ENCODE data around the gene TICRR.

TICRR gene

DNA sequence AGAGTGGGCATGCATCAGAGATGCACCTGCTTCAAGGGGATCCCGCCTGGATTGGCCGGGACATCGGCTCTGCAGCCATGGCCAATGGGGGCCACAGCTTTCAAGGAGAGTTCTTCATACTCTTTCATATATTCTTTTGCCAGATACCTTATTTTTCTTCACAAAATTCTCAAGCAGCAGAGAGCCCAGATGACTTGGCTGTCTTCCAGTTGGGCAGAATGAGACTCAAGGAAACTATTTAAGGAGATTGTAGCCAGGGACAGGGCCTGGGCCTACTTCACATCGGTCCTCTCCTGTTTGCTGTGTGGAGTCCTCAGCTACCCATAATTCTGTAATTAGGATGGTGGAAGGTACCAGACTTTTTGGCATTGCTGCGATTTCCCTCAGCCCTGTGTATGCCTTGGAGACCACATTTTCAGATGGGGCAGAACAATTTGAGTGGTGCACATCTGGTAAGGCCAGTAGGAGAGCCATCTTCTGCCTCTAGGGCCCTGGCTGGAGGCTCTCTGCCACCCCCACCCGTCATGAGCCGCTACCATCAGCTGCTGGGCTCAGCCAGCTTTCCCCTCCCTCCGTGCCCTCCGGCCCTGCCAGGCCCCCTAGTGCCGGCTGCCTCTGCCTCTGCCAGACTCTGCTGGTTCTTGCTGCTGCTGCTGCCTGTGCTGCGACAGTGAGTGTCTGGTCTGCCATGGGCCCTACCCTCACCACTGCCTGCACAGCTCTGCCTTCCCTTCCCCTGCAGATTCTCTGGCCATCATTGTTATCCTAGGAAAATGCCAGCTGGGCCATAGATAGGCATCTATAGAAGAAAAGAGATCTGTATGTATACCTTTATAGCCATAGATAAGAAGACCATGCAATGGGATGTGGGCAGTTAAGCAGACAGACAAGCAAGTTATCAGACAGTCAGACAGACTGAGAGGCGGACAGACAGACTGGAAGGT is 97.2 kb downstream of the TICRR start:
- DNase-seq (ENCODE audit: low spot score), result no peak

DNA sequence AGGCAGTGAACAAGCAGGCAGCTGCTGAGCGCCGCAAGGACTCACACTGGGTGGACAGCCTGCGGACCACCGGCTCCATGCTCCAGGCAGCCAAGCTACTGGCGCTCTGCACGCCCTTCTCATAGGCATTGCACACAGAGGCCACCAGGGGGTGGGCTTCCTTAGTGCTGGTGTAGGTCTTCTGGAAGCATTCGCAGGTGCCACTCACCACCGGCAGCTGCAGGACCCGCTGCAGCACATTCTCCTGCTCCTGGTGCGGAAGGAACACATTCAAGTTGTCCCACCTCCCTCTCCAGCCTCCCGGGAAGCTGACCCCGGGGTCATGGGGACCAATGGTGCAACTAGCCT is 97.9 kb downstream of the TICRR start:
- DNase-seq (ENCODE audit: low spot score), result peak; percentile 15

DNA sequence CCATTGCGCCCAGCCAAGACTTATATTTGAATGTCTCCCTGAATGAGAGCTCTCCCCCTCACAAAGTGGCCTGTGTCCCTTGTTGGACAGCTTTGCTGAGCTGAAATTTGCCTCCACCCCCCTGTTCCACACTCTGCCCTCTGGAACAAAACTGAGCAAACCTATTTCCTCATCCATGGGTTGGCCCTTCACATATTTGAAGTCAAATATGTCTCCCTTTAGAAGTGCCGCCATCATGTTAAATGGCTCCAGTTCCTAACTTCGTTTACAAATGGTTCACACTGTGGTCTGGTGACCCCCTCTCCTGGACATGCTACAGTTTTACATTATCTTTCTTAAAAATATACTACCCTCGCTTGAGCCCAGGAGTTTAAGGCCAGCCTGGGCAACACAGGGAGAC is 99.3 kb downstream of the TICRR start:
- DNase-seq (ENCODE audit: low spot score), result no peak

DNA sequence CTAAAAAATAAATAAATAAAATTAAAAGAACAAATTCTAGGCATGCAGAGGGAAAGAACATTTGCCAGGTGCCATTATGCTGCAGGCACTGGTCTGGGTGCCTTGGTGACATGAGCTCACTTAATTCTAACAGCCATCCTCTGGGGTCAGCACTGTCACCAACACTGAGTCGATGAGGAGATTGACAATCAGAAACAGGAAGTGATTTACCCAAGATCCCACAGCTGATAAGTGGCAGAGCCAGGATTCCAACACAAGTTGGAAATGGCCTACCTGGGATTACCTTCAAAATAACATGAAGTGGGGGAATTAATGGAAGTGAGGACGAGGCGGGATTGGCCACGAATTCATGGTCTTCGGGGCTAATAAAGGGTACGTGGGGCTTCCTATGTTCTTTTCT is 100.3 kb downstream of the TICRR start:
- DNase-seq (ENCODE audit: low spot score), result no peak

- DNase-seq (ENCODE audit: low spot score), result no peak
Measured at GRCh38 chr15:89677381-89677780, 102.1 kb downstream of the TICRR start.
